HUDEP-2 (cell line): Measurements from ENCODE around the gene NFKBIE.

ENCODE experiments used
- DNase-seq, 76 experiments: peaks; one replicate each; lab custom pipeline; 2025; ENCODE audit not compliant: unreplicated experiment in 76 of 76; lab: John Stamatoyannopoulos, UW

NFKBIE gene

GRCh38 chr6:44298055-44298803 is 32.9 kb upstream of the NFKBIE start:
- DNase-seq = peak in 1 of 76 experiments; percentile 8

- peak in 5 of 76 experiments; percentile 15 to 54 (median 21) for DNase-seq
Measured at GRCh38 chr6:44297063-44298038, 32.0 kb upstream of the NFKBIE start.

GRCh38 chr6:44294832-44295791 is 29.8 kb upstream of the NFKBIE start:
- DNase-seq = no peak

- DNase-seq = no peak
Measured at GRCh38 chr6:44292661-44293365, 27.5 kb upstream of the NFKBIE start.

DNA sequence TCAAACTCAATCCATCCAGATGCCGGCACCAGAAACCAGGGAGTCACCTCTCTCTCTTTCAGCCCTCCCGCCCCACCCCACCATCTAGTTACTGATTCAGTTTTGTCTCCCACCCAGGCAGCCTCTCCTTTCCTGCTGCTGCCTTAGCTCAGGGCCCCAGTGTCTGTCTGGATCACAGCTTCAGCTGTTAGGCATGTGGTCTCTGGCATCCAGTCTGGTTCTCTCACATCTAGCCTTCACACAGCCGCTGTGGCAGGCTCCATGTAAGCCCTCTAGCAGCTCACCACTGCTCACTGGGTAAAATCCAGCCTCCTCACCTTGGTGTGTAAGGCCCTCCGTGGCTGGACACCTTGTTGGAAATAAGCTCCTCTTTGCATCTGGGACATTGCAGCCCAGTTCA is 26.5 kb upstream of the NFKBIE start:
- no peak for DNase-seq

DNA sequence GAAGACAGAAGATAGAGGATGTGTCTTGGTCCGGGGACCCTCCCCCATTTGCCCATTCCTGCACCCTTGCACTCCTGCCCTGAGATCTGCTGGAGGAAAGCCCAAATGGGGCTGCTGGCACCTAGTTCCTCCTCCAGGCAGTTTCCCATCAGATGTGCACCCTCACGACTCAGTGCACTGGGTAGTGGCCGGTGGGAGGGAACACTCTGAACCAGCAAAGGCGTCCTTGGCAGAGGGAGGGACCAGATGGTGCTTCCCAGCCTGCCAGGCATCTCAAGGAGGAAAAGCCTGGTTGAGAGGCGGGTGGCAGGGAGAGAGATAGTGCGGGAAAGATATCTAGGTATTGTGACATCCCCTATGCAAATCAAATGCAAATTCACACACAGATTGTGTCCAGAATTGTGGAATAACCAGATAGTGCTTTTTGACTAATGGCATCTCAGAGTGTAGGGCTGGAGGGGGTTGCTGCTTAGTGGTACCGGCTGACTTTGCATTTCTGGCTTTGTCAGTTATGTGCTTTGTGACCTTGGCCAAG is 24.4 kb upstream of the NFKBIE start:
- no peak for DNase-seq

GRCh38 chr6:44286747-44287146 is 21.4 kb upstream of the NFKBIE start:
- DNase-seq = no peak

- DNase-seq = no peak
Measured at GRCh38 chr6:44286285-44286565, 20.9 kb upstream of the NFKBIE start.

- DNase-seq = peak in 12 of 76 experiments; percentile 5 to 52 (median 20)
Measured at GRCh38 chr6:44285552-44286284, 20.4 kb upstream of the NFKBIE start.

DNA sequence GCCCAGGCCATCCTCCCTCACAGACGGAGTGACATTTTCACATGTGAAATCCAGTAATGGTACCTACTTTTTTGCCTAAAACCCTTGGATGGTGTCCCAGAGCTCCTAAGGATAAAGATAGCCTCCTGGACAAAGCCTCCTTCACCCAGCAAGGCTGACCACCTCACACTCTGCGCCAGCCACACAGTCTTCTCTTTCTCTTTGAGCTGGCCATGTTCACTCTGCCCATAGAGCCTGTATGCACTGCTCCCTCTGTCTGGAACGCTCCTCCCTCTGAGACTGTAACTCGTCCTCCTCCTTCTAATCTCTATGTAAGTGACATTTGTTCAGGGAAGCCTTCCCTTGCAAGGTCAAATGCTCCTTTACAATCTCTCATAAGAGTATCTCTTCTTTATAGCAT is 19.5 kb upstream of the NFKBIE start:
- DNase-seq = no peak

DNA sequence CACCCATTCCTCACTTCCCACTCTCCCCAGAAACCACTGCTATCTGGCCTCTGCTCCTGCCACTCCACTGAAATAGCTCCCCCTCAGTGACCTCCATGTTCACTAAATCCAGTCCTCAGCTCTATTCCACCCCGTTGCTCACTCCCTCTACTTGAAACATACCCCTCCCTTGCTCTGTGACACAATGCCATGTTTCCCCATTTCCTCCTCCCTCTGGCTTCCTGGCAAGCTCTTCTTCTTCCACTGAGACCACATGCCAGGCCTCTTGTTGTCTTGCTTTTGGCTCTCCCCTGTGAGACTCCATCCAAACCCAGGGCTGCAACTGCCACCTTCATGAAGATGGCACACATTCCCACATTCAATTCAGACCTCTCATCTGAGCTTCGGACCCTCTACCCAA is 18.8 kb upstream of the NFKBIE start:
- DNase-seq = no peak

- DNase-seq = no peak
Measured at GRCh38 chr6:44278774-44279697, 13.7 kb upstream of the NFKBIE start.

- DNase-seq = no peak
Measured at GRCh38 chr6:44278315-44278714, 13.0 kb upstream of the NFKBIE start.

DNA sequence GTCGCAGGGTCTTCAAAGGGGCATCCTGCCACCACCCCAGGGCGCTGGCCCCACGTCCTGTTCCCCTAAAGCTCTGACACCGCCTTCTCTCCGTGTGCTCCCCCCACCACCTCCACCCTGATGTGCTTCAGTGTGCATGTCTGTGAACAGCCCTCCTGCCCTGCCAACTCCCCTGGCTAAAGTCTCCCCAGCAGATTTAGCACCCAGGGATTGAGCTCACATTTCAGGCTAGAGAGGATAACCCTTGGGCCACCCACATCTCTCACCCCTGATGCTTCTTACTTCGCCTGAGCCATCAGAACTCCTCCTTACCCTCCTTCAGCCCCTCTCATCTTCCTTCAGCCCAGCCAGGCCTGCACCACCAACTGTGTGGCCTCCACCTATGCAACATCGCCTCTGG is 12.4 kb upstream of the NFKBIE start:
- DNase-seq = no peak

GRCh38 chr6:44276667-44277640 is 11.6 kb upstream of the NFKBIE start:
- no peak for DNase-seq

DNA sequence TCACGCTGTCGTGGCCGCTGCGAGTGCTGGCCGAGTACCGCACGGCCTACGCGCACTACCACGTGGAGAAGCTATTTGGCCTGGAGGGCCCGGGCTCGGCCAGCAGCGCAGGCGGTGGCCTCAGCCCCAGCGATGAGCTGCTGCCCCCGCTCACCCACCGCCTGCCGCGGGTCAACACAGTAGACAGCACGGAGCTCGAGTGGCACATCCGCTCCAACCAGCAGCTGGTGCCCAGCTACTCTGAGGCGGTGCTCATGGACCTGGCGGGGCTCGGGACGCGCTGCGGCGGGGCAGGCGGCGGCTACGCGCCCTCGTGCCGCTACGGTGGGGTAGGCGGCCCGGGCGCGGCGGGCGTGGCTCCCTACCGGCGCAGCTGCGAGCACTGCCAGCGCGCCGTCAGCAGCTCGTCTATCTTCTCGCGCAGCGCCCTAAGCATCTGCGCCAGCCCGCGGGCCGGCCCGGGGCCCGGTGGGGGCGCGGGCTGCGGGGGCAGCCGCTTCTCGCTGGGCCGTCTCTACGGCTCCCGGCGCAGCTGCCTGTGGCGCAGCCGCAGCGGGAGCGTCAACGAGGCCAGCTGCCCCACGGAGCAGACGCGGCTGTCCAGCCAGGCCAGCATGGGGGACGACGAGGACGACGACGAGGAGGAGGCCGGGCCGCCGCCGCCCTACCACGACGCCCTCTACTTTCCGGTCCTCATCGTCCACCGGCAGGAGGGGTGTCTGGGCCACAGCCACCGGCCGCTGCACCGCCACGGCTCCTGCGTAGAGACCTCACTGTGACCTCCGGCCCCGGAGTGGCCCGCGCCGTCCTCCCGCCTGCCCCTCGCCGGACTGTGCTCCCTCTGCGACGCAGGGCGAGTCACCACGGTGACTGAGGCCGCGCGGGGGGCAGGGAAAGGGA is 10.6 kb upstream of the NFKBIE start:
- DNase-seq = no peak
